Spleen (tissue), 13 donors: ENCODE results near the gene MUC16. TPM values are rescaled to one million over a fixed set of nuclear protein-coding genes. Genes with fewer than 3 reads are reported as not detected.
"Not testable (repeated sequence)": the region's sequence is repeated elsewhere in the genome, so short reads cannot be mapped to it uniquely, and the experiment has no call there.

Experiments used
- DNase-seq: peaks from one replicate; pipeline ENCODE4 v3.0.0-alpha.2; 2020
- H3K27ac ChIP-seq, 8 donors: fragments of 200-600 bp; sonication (generic) in 7 of 8; 1 replicate in 4 of 8; 2 replicates in 4 of 8; pipeline versions ENCODE4 v1.5.0 to v1.8.0; 2016 to 2021; ENCODE audit warnings: inconsistent platforms in 4 of 8, mild to moderate bottlenecking in 4 of 8, moderate library complexity in 1 of 8
- H3K27me3 ChIP-seq, 7 donors: fragments of 200-600 bp; sonication (generic) in 6 of 7; replicated peaks in 1 of 7; 1 replicate in 4 of 7; 2 replicates in 3 of 7; pipeline versions ENCODE4 v1.5.0 to v1.8.0; 2016 to 2021; ENCODE audit warnings: inconsistent platforms in 3 of 7, mild to moderate bottlenecking in 1 of 7
- H3K36me3 ChIP-seq, 6 donors: fragments of 200-600 bp; sonication (generic) in 5 of 6; 1 replicate in 4 of 6; 2 replicates in 2 of 6; pipeline versions ENCODE4 v1.5.0 to v1.8.0; 2016 to 2021; ENCODE audit warnings: inconsistent platforms in 2 of 6
- H3K4me1 ChIP-seq, 6 donors: fragments of 200-600 bp; sonication (generic) in 5 of 6; 1 replicate in 3 of 6; 2 replicates in 3 of 6; pipeline versions ENCODE4 v1.5.0 to v1.8.0; 2016 to 2021; ENCODE audit warnings: inconsistent platforms in 3 of 6
- H3K4me3 ChIP-seq, 8 donors: fragments of 200-600 bp; sonication (generic) in 7 of 8; 1 replicate in 4 of 8; 2 replicates in 4 of 8; pipeline versions ENCODE4 v1.5.0 to v1.8.0; 2016 to 2021; ENCODE audit warnings: inconsistent platforms in 4 of 8, mild to moderate bottlenecking in 4 of 8, moderate library complexity in 2 of 8
- H3K9me3 ChIP-seq, 8 donors: fragments of 200-600 bp; sonication (generic) in 7 of 8; 1 replicate in 4 of 8; 2 replicates in 4 of 8; pipeline versions ENCODE4 v1.5.0 to v1.8.0; 2016 to 2021; ENCODE audit warnings: inconsistent platforms in 4 of 8
- CTCF ChIP-seq, 11 experiments: fragments of 200-600 bp in 7 of 11; fragments of 450-650 bp in 4 of 11; sonication (generic) in 4 of 11; IDR thresholded peaks in 8 of 11; conservative IDR thresholded peaks in 3 of 11; 1 replicate in 7 of 11; 2 replicates in 4 of 11; pipeline versions ENCODE4 v1.4.0 to v1.8.0; 2016 to 2021; ENCODE audit warnings: antibody characterized with exemption in 11 of 11, inconsistent platforms in 4 of 11, mild to moderate bottlenecking in 1 of 11
- POLR2A ChIP-seq, 3 donors: fragments of 450-650 bp; IDR thresholded peaks; one replicate each; pipeline ENCODE4 v1.5.1; 2017; ENCODE audit warnings: antibody characterized with exemption in 3 of 3, mild to moderate bottlenecking in 1 of 3
- POLR2AphosphoS5 ChIP-seq, 3 donors: sonication (generic); formaldehyde crosslinking; IDR thresholded peaks; one replicate each; pipeline ENCODE4 v1.5.1; 2017; ENCODE audit warnings: antibody characterized with exemption in 3 of 3
- WGBS, 5 donors: extraction: QIAGEN DNeasy Blood & Tissue Kit in 3 of 5; methylation state at CpG; one replicate each; pipeline versions ENCODE4 v1.1.5 to v1.1.7; 2013 to 2018; 5-methylcytosine and 5-hydroxymethylcytosine counted together
- intact Hi-C: fragments of 100-400 bp; cut with DNase I; formaldehyde crosslinking; loops from one replicate; pipeline ENCODE4 v1.15.0; 2023; ENCODE audit warnings: low total_unique reads
- long read RNA-seq, 2 donors: transcript quantifications; one replicate each; lab custom pipeline, GENCODE V29; 2026
- polyA plus RNA-seq, 3 donors: library from polyadenylated mRNA; stranded (reverse); fragments of 200-250 nt; gene quantifications; one replicate each; pipeline ENCODE4 v1.2.1, GENCODE V29; 2013
- total RNA-seq, 7 donors: library from RNA; depleted of rRNA in 3 of 7; stranded (reverse); fragments of >200 nt in 3 of 7; fragmentation: NEBNext Ultra II Directional in 4 of 7; extraction: Animal tissue kit (Norgen Biotek cat#: 25700) in 4 of 7; gene quantifications; one replicate each; pipeline versions ENCODE4 v1.1.0 to v1.2.1, GENCODE V29; 2016 to 2021
- donor health status: healthy with polysubstance abuse.
- donor health status: DM: no; HTN: no; CAD: no; lungs with moderate emphysema.
- donor health status: DM: no; HTN: no; CAD: no.
- donor health status: Bipolar disorder and iron deficiency.
- donor health status: healthy.
- donor health status: DM: no; HTN: no; CAD: no.
- donor health status: DM: yes; HTN: yes; CAD: no.

MUC16 gene
- total RNA-seq (under 1 TPM in 5 of 7 donors, not detected in 2; 0.07 to 0.54 (median 0.14) TPM), polyA plus RNA-seq (under 1 TPM; 0.02 to 0.03 (median 0.02) TPM)
- long read RNA-seq, donor 1, result 0 reads
- long read RNA-seq, donor 2, result 0 reads

GRCh38 chr19:9009935-9010651 lies at the start of gene MUC16:
Gene MUC16 (minus strand): TSS chr19:9010409.
- Histone ChIP-seq H3K27me3 (peaks cover 0 to 25% (median 0%) of the 10 kb centered on the region in 7 donors), H3K9me3 (peaks cover 0 to 16% (median 0%) of the 10 kb centered on the region in 8 donors), H3K36me3 (no peaks in the 10 kb centered on the region), H3K4me1 (no peaks in the 10 kb centered on the region), H3K4me3 (no peak within 1 kb of the TSS), H3K27ac (no peak within 1 kb of the TSS)
- WGBS, 5 donors, result 73 to 83% (median 78%) methylated on average over 8 to 20 of the region's 20 CpGs
- intact Hi-C loops, result no loop called here
- TF ChIP-seq CTCF (IDR thresholded peaks at IDR 0.05 in 8 of 11, conservative IDR thresholded peaks at IDR 0.05 in 3 of 11) (no peak), POLR2AphosphoS5 (IDR thresholded peaks at IDR 0.05) (no peak), POLR2A (IDR thresholded peaks at IDR 0.05) (no peak)
- no peak for DNase-seq

GRCh38 chr19:9058905-9059667 lies 48.9 kb upstream of the MUC16 start:
- peaks cover 0 to 19% (median 0%) of the 10 kb centered on the region in 7 donors for H3K27me3 ChIP-seq
- TF ChIP-seq POLR2AphosphoS5 (IDR thresholded peaks at IDR 0.05) (no peak), POLR2A (IDR thresholded peaks at IDR 0.05) (no peak), CTCF (IDR thresholded peaks at IDR 0.05 in 8 of 11, conservative IDR thresholded peaks at IDR 0.05 in 3 of 11) (no peak)
- WGBS, 5 donors, result 48 to 65% (median 57%) methylated on average over 12 of the region's 12 CpGs
- intact Hi-C loops, result no loop called here
- H3K4me3 ChIP-seq, result no peak overlapping the region
- no peak overlapping the region for H3K27ac ChIP-seq
- no peaks in the 10 kb centered on the region for H3K36me3 ChIP-seq
- DNase-seq, result no peak
- H3K9me3 ChIP-seq, result no peaks in the 10 kb centered on the region
- H3K4me1 ChIP-seq, result no peaks in the 10 kb centered on the region

DNA sequence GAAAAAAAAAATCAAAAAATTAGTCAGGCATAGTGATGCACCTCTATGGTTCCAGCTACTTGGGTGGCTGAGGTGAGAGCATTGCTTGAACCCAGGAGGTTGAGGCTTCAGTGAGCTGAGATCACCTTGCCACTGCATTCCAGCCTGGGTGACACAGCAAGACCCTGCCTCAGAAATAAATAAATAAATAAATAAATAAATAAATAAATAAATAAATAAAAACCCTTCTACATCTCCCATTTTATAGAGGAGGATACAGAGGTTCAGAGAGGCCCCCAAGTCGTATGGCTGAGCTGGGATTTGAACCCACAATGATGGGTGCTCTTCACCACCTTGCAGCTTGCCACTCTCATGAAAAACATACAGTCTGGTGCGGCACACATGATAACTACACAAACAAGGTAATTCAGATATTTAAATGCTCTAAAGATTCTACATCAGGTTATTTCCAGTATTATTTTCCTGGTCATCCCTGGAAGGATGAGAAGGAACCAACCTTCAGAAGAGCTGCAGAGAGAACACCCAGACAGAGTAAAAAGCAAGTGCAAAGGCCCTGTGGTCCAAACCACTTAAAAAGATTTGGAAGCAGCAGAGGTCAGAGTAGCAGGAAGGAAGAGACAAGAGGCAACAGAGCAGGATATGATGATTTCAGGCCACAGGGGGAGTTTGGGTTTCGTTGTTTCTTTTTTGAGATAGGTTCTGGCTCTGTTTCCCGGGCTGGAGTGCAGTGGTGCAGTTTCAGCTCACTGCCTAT lies 47.5 kb upstream of the MUC16 start:
- WGBS, 5 donors, result 67 to 84% (median 70%) methylated on average over 4 of the region's 4 CpGs
- TF ChIP-seq POLR2A (IDR thresholded peaks at IDR 0.05), result no peak
- no peak for TF ChIP-seq POLR2AphosphoS5 (IDR thresholded peaks at IDR 0.05)
- TF ChIP-seq CTCF (IDR thresholded peaks at IDR 0.05 in 8 of 11, conservative IDR thresholded peaks at IDR 0.05 in 3 of 11), result no peak
- no peaks in the 10 kb centered on the region for H3K36me3 ChIP-seq
- H3K4me1 ChIP-seq, result no peaks in the 10 kb centered on the region
- intact Hi-C loops, result no loop called here
- peaks cover 0 to 19% (median 0%) of the 10 kb centered on the region in 7 donors for H3K27me3 ChIP-seq
- no peak overlapping the region for H3K27ac ChIP-seq
- peaks cover 0 to 7% (median 0%) of the 10 kb centered on the region in 8 donors for H3K9me3 ChIP-seq
- DNase-seq, result no peak
- H3K4me3 ChIP-seq, result no peak overlapping the region

DNA sequence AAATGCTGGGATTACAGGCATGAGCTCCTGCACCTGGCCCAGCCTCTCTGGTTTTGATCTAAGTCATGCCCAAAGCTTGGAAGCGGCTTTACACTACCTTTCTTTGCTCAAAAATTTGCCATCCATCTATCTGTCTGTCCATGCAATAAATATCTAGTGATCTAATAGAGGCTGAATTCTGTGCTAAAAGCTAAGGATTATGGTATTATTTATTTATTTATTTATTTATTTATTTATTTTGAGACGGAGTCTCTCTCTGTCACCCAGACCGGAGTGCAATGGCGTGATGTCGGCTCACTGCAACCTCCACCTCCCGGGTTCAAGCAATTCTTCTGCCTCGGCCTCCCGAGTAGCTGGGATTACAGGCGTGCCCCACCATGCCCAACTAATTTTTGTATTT lies 45.9 kb upstream of the MUC16 start:
- intact Hi-C loops, H3K27ac ChIP-seq, H3K4me1 ChIP-seq, H3K9me3 ChIP-seq, H3K36me3 ChIP-seq, H3K4me3 ChIP-seq, DNase-seq: not testable (repeated sequence)
- H3K27me3 ChIP-seq, result peaks cover 0 to 19% (median 0%) of the 10 kb centered on the region in 7 donors
- WGBS, 5 donors, result 88 to 96% (median 95%) methylated on average over 9 of the region's 9 CpGs
